ENCODE measurements around the gene PARD3B.

DNA sequence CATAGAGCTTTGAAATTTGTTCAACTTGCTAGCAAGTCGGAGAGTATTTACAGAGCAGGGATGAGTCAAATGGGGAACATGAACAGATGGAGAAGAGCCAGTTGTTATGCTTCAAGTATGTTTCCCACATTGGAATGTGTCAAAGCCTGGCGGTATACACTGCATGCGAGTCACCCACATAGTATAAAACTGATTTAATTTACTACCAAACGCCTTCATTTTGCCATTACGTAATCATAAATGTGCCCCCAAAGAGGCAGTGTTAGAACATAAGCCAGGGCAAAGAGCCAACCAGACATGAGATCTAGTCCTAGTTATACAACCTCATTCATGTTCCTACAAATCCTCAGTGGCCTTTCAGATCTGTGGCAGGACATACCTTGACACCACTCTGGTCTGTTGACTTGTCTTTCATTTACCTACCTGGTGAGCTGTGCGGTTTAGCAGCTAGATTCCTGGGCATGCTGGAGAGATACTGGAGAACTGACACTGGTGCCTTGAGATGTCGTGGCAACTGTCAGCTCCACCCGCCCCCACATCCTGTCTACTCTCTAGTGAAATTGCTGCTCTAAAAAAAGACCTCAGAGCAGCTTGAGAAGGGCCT lies 1115.3 kb downstream of the PARD3B start:
- TF ChIP-seq MAFK (IDR thresholded peaks at IDR 0.05; ENCODE audit: low read depth, low read length) (no peak), CTCF (conservative IDR thresholded peaks at IDR 0.05; ENCODE audit: low read depth, low read length) (no peak), RAD21 (IDR thresholded peaks at IDR 0.05; ENCODE audit: low read length) (peak; percentile 5), MXI1 (IDR thresholded peaks at IDR 0.05; ENCODE audit: borderline replicate concordance, low read depth, low read length) (no peak), POLR2A (IDR thresholded peaks at IDR 0.05; ENCODE audit: low read depth, low read length) (no peak), CEBPB (IDR thresholded peaks at IDR 0.05; ENCODE audit: low read depth, low read length) (peak; percentile 90), SMC3 (IDR thresholded peaks at IDR 0.05; ENCODE audit: low read depth, low read length) (no peak), USF2 (IDR thresholded peaks at IDR 0.05; ENCODE audit: low read depth, low read length) (no peak), RCOR1 (IDR thresholded peaks at IDR 0.05; ENCODE audit: insufficient replicate concordance, low read length) (no peak), NFE2L2 (IDR thresholded peaks at IDR 0.05; ENCODE audit: low read depth, low read length) (no peak), MAZ (IDR thresholded peaks at IDR 0.05; ENCODE audit: borderline replicate concordance, low read depth, low read length) (no peak)
